Left lung (tissue), 10 donors: ENCODE data around the gene CEP192. TPM values are rescaled to one million over a fixed set of nuclear protein-coding genes. Genes with fewer than 3 reads are reported as not detected.

ENCODE experiments used
- ATAC-seq: fragments of 200-7000 bp; cut with Tn5 transposase; one replicate; pipeline ENCODE4 v1.9.1; 2020; ENCODE audit warnings: moderate library complexity
- DNase-seq, 4 donors: peaks; one replicate each; pipeline ENCODE4 v3.0.0-alpha.2; 2013 to 2020
- H3K27ac ChIP-seq, 2 donors: fragments of 200-600 bp; sonication (generic) in 1 of 2; one replicate each; pipeline versions ENCODE4 v1.5.0 to v1.8.0; 2020 to 2021
- H3K27me3 ChIP-seq, 2 donors: fragments of 200-600 bp; sonication (generic) in 1 of 2; one replicate each; pipeline versions ENCODE4 v1.5.0 to v1.8.0; 2020 to 2021
- H3K36me3 ChIP-seq, 2 donors: fragments of 200-600 bp; sonication (generic) in 1 of 2; one replicate each; pipeline versions ENCODE4 v1.5.0 to v1.8.0; 2020 to 2021
- H3K4me1 ChIP-seq, 2 donors: fragments of 200-600 bp; one replicate each; pipeline ENCODE4 v1.8.0; 2021
- H3K4me3 ChIP-seq, 2 donors: fragments of 200-600 bp; sonication (generic) in 1 of 2; one replicate each; pipeline versions ENCODE4 v1.5.0 to v1.8.0; 2020 to 2021; ENCODE audit warnings: mild to moderate bottlenecking in 1 of 2
- H3K9me3 ChIP-seq, 2 donors: fragments of 200-600 bp; sonication (generic) in 1 of 2; one replicate each; pipeline versions ENCODE4 v1.5.0 to v1.8.0; 2020 to 2021
- intact Hi-C, 2 donors: fragments of 100-400 bp; cut with DNase I; formaldehyde crosslinking; loops; one replicate each; pipeline versions ENCODE4 v1.11.2 to v1.14.2; 2022
- polyA plus RNA-seq, 6 donors: library from polyadenylated mRNA; unstranded; fragments of 120-200 nt; gene quantifications; one replicate each; pipeline ENCODE4 v1.2.1, GENCODE V29; 2013; ENCODE audit not compliant: insufficient read length in 6 of 6
- total RNA-seq, 2 donors: library from RNA; stranded (reverse); fragmentation: NEBNext Ultra II Directional; extraction: Animal tissue kit (Norgen Biotek cat#: 25700); gene quantifications; one replicate each; pipeline ENCODE4 v1.2.1, GENCODE V29; 2021
- TF ChIP-seq, protein P1 (sequence below), 2 donors: fragments of 200-600 bp; sonication (generic) in 1 of 2; IDR thresholded peaks; one replicate each; pipeline versions ENCODE4 v1.5.0 to v1.8.0; 2021; ENCODE audit warnings: antibody characterized with exemption in 2 of 2
- donor health status: DM: no; HTN: yes; CAD: no.
- donor health status: DM: no; HTN: no; CAD: no.

CEP192 gene
- total and polyA plus RNA-seq, 8 donors, result 22.0 to 57.5 (median 45.7) TPM

- intact Hi-C loops, result no loop called here
- H3K4me3 ChIP-seq, result no peak overlapping the region
- no peaks in the 10 kb centered on the region for H3K27me3 ChIP-seq
Measured at GRCh38 chr18:13165636-13166423, 174.7 kb downstream of the CEP192 start.

GRCh38 chr18:13173578-13174145 lies 182.5 kb downstream of the CEP192 start:
- no peak overlapping the region for H3K4me3 ChIP-seq
- intact Hi-C loops, result no loop called here
- TF ChIP-seq, protein P1, sequence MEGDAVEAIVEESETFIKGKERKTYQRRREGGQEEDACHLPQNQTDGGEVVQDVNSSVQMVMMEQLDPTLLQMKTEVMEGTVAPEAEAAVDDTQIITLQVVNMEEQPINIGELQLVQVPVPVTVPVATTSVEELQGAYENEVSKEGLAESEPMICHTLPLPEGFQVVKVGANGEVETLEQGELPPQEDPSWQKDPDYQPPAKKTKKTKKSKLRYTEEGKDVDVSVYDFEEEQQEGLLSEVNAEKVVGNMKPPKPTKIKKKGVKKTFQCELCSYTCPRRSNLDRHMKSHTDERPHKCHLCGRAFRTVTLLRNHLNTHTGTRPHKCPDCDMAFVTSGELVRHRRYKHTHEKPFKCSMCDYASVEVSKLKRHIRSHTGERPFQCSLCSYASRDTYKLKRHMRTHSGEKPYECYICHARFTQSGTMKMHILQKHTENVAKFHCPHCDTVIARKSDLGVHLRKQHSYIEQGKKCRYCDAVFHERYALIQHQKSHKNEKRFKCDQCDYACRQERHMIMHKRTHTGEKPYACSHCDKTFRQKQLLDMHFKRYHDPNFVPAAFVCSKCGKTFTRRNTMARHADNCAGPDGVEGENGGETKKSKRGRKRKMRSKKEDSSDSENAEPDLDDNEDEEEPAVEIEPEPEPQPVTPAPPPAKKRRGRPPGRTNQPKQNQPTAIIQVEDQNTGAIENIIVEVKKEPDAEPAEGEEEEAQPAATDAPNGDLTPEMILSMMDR (IDR thresholded peaks at IDR 0.05), result no peak
- H3K4me1 ChIP-seq, result no peaks in the 10 kb centered on the region
- no peaks in the 10 kb centered on the region for H3K27me3 ChIP-seq
- H3K9me3 ChIP-seq, result no peaks in the 10 kb centered on the region
- H3K27ac ChIP-seq, result no peak overlapping the region
- ATAC-seq (no peak), DNase-seq (no peak)
- H3K36me3 ChIP-seq, result no peaks in the 10 kb centered on the region

More at GRCh38 chr18:13165636-13166423, 174.7 kb downstream of the CEP192 start:
- DNase-seq (no peak), ATAC-seq (no peak)
- Histone ChIP-seq H3K4me1 (no peaks in the 10 kb centered on the region), H3K36me3 (no peaks in the 10 kb centered on the region), H3K27ac (no peak overlapping the region), H3K9me3 (no peaks in the 10 kb centered on the region)
- TF ChIP-seq, protein P1 (IDR thresholded peaks at IDR 0.05), result no peak

Other genes starting within 250 kb of the CEP192 start
- gene PTPN2, start 107.1 kb upstream of the CEP192 start, total RNA-seq, result 10 to 100 TPM; 35.6 to 50.1 TPM
- 10 to 100 TPM; 58.1 to 75.8 (median 69.8) TPM for gene PTPN2, start 107.1 kb upstream of the CEP192 start, polyA plus RNA-seq
- 10 to 100 TPM; 28.3 to 49.9 TPM for gene SEH1L, start 43.4 kb upstream of the CEP192 start, total RNA-seq
- gene SEH1L, start 43.4 kb upstream of the CEP192 start, polyA plus RNA-seq, result 10 to 100 TPM; 32.7 to 37.3 (median 34.1) TPM
- gene LDLRAD4, start 227.4 kb downstream of the CEP192 start, total RNA-seq, result 10 to 100 TPM; 22.6 to 26.6 TPM
- gene LDLRAD4, start 227.4 kb downstream of the CEP192 start, polyA plus RNA-seq, result 10 to 100 TPM; 14.1 to 20.4 (median 17.1) TPM